OCI-LY7 (cell line): ENCODE measurements around the gene TRIM10. TPM values are rescaled to one million over a fixed set of nuclear protein-coding genes. Genes with fewer than 3 reads are reported as not detected.

Experiments used
- BruUV-seq: library from RNA; stranded (reverse); fragments of 400-500 nt; replicated peaks from 2 replicates; lab custom pipeline; 2021; lab: Mats Ljungman, UMichigan
- CTCF ChIA-PET: fragments of 300-600 bp; sonication (Branson Sonifier 250); formaldehyde crosslinking; loops from one replicate; lab custom pipeline; 2022; ENCODE audit warnings: antibody characterized with exemption; ENCODE audit not compliant: unreplicated experiment; lab: Charles Lee
- POLR2A ChIA-PET: fragments of 300-600 bp; sonication (Branson Sonifier 250); formaldehyde crosslinking; loops from one replicate; lab custom pipeline; 2022; ENCODE audit warnings: antibody characterized with exemption; lab: Charles Lee
- DNase-seq: peaks from one replicate; pipeline ENCODE4 v3.0.0-alpha.2; 2015; ENCODE audit warnings: low spot score
- H2AFZ ChIP-seq: fragments of 200-600 bp; sonication (generic), shearing (Covaris generic); 2 replicates; pipeline ENCODE4 v1.6.1; 2014; ENCODE audit warnings: mild to moderate bottlenecking, antibody characterized with exemption, low read length, moderate library complexity
- H3K27ac ChIP-seq: fragments of 200-600 bp; sonication (generic); 2 replicates; pipeline ENCODE4 v1.5.1; 2014; ENCODE audit warnings: mixed run types, low read depth, mild to moderate bottlenecking, moderate library complexity, low read length, inconsistent platforms; ENCODE audit not compliant: poor library complexity, severe bottlenecking
- H3K36me3 ChIP-seq: fragments of 200-600 bp; sonication (generic); 2 replicates; pipeline ENCODE4 v1.6.1; 2014; ENCODE audit warnings: mild to moderate bottlenecking, antibody characterized with exemption, low read length, moderate library complexity, mixed read lengths; ENCODE audit not compliant: insufficient read depth
- H3K4me1 ChIP-seq: fragments of 200-600 bp; sonication (generic); 2 replicates; pipeline ENCODE4 v1.5.1; 2014; ENCODE audit warnings: mild to moderate bottlenecking, low read length; ENCODE audit not compliant: insufficient read depth, poor library complexity, severe bottlenecking
- H3K4me2 ChIP-seq: fragments of 200-600 bp; sonication (generic); 2 replicates; pipeline ENCODE4 v1.6.1; 2014; ENCODE audit warnings: mild to moderate bottlenecking, low read length
- H3K4me3 ChIP-seq: fragments of 200-600 bp; sonication (generic); 2 replicates; pipeline ENCODE4 v1.5.1; 2014; ENCODE audit warnings: mild to moderate bottlenecking, low read depth, low read length; ENCODE audit not compliant: poor library complexity, severe bottlenecking
- H3K79me2 ChIP-seq: fragments of 200-600 bp; sonication (generic); 2 replicates; pipeline ENCODE4 v1.6.1; 2016; ENCODE audit warnings: low read depth, mild to moderate bottlenecking, low read length, moderate library complexity, mixed read lengths; ENCODE audit not compliant: insufficient read depth
- H3K9me2 ChIP-seq: fragments of 200-600 bp; sonication (generic); 2 replicates; pipeline ENCODE4 v1.6.1; 2016; ENCODE audit warnings: mild to moderate bottlenecking, low read length, mixed read lengths; ENCODE audit not compliant: insufficient read depth
- H3K9me3 ChIP-seq: fragments of 200-600 bp; sonication (generic); 2 replicates; pipeline ENCODE4 v1.6.1; 2014; ENCODE audit warnings: mild to moderate bottlenecking, mixed run types, low read length, mixed read lengths
- H4K20me1 ChIP-seq: fragments of 200-600 bp; sonication (generic); 2 replicates; pipeline ENCODE4 v1.6.1; 2014; ENCODE audit warnings: mild to moderate bottlenecking, antibody characterized with exemption, low read length, moderate library complexity, mixed read lengths; ENCODE audit not compliant: insufficient read depth
- CTCF ChIP-seq: fragments of 200-600 bp; sonication (generic); conservative IDR thresholded peaks from 2 replicates; pipeline ENCODE4 v1.5.1; 2014; ENCODE audit warnings: mild to moderate bottlenecking, antibody characterized with exemption, low read length, moderate library complexity, mixed read lengths
- EZH2phosphoT487 ChIP-seq: fragments of 200-600 bp; sonication (generic); IDR thresholded peaks from 2 replicates; pipeline ENCODE4 v1.6.1; 2018; ENCODE audit warnings: low read depth, borderline replicate concordance, mild to moderate bottlenecking, mixed run types, antibody characterized with exemption, low read length, moderate library complexity, mixed read lengths
- intact Hi-C: fragments of 100-400 bp; cut with micrococcal nuclease; formaldehyde crosslinking; loops from one replicate; pipeline ENCODE4 v1.10.0; 2022; ENCODE audit not compliant: unreplicated experiment
- total RNA-seq, 2 experiments: library from RNA; depleted of rRNA in 1 of 2; stranded (reverse); fragments of >200 nt in 1 of 2; shearing (Covaris generic) in 1 of 2; gene quantifications; 2 replicates each; pipeline ENCODE4 v1.2.3, GENCODE V29; 2014 to 2022

TRIM10 gene
- total RNA-seq, 2 experiments from 2014 or later, result not detected

- H3K4me1 ChIP-seq, result no peaks in the 10 kb centered on the region
- H3K4me2 ChIP-seq, result no peak overlapping the region
- no peak overlapping the region for H3K4me3 ChIP-seq
- no peaks in the 10 kb centered on the region for H3K79me2 ChIP-seq
- H3K36me3 ChIP-seq, result no peaks in the 10 kb centered on the region
- DNase-seq, result no peak
- intact Hi-C loops, result no loop called here
- ChIA-PET CTCF (no interaction called here), POLR2A (no interaction called here)
- H4K20me1 ChIP-seq, result no peaks in the 10 kb centered on the region
- H3K9me3 ChIP-seq, result no peaks in the 10 kb centered on the region
- BruUV-seq, result no TSS peak
- no peak overlapping the region for H2AFZ ChIP-seq
- no peak overlapping the region for H3K27ac ChIP-seq
- TF ChIP-seq CTCF (no peak), EZH2phosphoT487 (no peak)
- H3K9me2 ChIP-seq, result no peaks in the 10 kb centered on the region
Measured at GRCh38 chr6:30172681-30173080, 11.7 kb upstream of the TRIM10 start.

GRCh38 chr6:30171677-30172471, 10.9 kb upstream of the TRIM10 start:
- Histone ChIP-seq H4K20me1 (no peaks in the 10 kb centered on the region), H3K36me3 (no peaks in the 10 kb centered on the region), H3K4me2 (peak overlapping the region; percentile 17; the same call in 1 of the 2 replicates), H3K79me2 (no peaks in the 10 kb centered on the region), H3K9me3 (no peaks in the 10 kb centered on the region), H3K4me1 (no peaks in the 10 kb centered on the region), H3K4me3 (no peak overlapping the region), H3K9me2 (no peaks in the 10 kb centered on the region), H2AFZ (no peak overlapping the region), H3K27ac (no peak overlapping the region)
- no peak for TF ChIP-seq CTCF
- TF ChIP-seq EZH2phosphoT487, result no peak
- POLR2A ChIA-PET, result no interaction called here
- DNase-seq, result peak; percentile 15
- BruUV-seq, result no TSS peak
- CTCF ChIA-PET, result no interaction called here
- intact Hi-C loops, result loop anchor here (2.0 kb wide), 1 partner anchor 69 kb away; no protein-coding TSS in a partner anchor
